Loucy (cell line): ENCODE data around the gene CD44.

Source experiments
- EZH2phosphoT487 ChIP-seq: fragments of 200-600 bp; IDR thresholded peaks from 2 replicates; pipeline ENCODE4 v1.6.1; 2018; ENCODE audit warnings: antibody characterized with exemption, mild to moderate bottlenecking, moderate library complexity, borderline replicate concordance
- TF ChIP-seq, protein P1 (sequence below): fragments of 200-600 bp; sonication (generic); conservative IDR thresholded peaks from 2 replicates; pipeline ENCODE4 v1.5.1; 2014; ENCODE audit warnings: mild to moderate bottlenecking, antibody characterized with exemption, low read length

DNA sequence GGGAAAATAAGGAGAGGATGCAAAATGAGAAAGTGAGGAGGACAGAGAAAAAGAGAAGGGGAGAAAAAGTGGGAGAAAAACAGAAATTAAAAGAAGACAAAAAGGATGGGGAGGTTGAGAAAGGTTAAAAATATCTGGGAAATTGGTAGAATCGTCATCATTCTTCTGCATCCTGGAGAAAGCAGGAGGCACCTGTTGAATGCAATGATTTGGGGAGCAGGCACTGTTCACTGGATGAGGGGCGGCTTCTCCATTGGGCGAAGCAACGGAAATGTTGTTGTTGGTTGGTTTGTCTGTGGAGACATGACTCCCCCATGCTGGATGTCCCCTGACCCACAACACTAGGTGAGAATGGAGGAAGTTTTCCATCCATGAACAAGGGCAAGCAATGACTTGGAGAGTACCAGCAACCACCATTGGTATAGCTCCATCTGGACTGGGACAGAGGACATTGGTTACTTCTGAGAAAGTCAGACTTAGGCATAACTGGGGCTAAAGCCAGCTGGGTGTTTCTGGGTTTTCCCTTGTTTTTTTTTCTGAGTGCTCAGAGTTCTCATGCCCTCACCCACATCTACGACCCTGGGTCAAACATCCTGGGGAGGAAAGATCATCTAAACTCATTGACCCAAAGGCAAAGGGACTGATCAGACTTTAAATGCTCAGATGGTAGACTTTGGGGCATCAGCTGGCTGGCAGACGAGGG, 11.9 kb upstream of the CD44 start:
- TF ChIP-seq, protein P1, sequence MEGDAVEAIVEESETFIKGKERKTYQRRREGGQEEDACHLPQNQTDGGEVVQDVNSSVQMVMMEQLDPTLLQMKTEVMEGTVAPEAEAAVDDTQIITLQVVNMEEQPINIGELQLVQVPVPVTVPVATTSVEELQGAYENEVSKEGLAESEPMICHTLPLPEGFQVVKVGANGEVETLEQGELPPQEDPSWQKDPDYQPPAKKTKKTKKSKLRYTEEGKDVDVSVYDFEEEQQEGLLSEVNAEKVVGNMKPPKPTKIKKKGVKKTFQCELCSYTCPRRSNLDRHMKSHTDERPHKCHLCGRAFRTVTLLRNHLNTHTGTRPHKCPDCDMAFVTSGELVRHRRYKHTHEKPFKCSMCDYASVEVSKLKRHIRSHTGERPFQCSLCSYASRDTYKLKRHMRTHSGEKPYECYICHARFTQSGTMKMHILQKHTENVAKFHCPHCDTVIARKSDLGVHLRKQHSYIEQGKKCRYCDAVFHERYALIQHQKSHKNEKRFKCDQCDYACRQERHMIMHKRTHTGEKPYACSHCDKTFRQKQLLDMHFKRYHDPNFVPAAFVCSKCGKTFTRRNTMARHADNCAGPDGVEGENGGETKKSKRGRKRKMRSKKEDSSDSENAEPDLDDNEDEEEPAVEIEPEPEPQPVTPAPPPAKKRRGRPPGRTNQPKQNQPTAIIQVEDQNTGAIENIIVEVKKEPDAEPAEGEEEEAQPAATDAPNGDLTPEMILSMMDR = no peak
- TF ChIP-seq EZH2phosphoT487 = no peak
